BLaER1 (cell line): Measurements from ENCODE around the gene PDE3A.

ENCODE experiments used
- H3K27ac ChIP-seq: shearing (Covaris generic); formaldehyde crosslinking; 2 replicates; pipeline ENCODE4 v1.8.1; 2022
- H3K27me3 ChIP-seq: shearing (Covaris generic); formaldehyde crosslinking; 2 replicates; pipeline ENCODE4 v1.8.1; 2022
- H3K36me3 ChIP-seq: shearing (Covaris generic); formaldehyde crosslinking; 2 replicates; pipeline ENCODE4 v1.8.1; 2022
- H3K4me1 ChIP-seq: shearing (Covaris generic); formaldehyde crosslinking; 2 replicates; pipeline ENCODE4 v1.8.1; 2022
- H3K4me2 ChIP-seq: shearing (Covaris generic); formaldehyde crosslinking; 2 replicates; pipeline ENCODE4 v1.8.1; 2022
- H3K4me3 ChIP-seq: shearing (Covaris generic); formaldehyde crosslinking; 2 replicates; pipeline ENCODE4 v1.8.1; 2022
- H3K9ac ChIP-seq: shearing (Covaris generic); formaldehyde crosslinking; 2 replicates; pipeline ENCODE4 v1.8.1; 2022
- H3K9me3 ChIP-seq: shearing (Covaris generic); formaldehyde crosslinking; 2 replicates; pipeline ENCODE4 v1.8.1; 2022
- H4K20me1 ChIP-seq: shearing (Covaris generic); formaldehyde crosslinking; 2 replicates; pipeline ENCODE4 v1.8.1; 2022
- Cebpa-rat ChIP-seq: shearing (Covaris generic); IDR thresholded peaks from 2 replicates; pipeline ENCODE4 v1.8.1; 2022

The PDE3A gene

DNA sequence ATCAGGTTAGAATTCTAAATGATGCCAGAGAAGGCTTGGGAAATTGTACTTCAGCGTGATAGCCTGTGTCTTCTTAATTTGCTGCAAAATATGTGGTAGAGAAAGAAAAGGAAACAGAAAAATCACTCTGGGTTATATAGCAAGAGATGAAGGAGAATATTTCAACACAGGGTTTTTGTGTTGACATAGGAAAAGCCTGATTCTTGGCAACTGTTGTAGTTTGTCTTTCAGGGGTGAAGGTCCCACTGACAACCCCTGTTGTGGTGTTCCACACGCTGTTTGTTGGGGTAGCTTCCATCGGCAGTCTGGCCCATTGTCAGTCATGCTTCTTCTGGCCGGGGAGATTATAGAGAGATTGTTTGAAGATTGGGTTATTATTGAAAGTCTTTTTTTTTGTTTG lies 313.0 kb downstream of the PDE3A start:
- TF ChIP-seq Cebpa-rat: no peak

GRCh38 chr12:20695232-20695631 lies 326.9 kb downstream of the PDE3A start, which contains the start of gene SLCO1C1:
SLCO1C1 (plus strand) TSS chr12:20695332; CDS start chr12:20699577, 4,245 bp downstream.
- no peaks in the 10 kb centered on the region for H3K4me1 ChIP-seq
- no peaks in the 10 kb centered on the region for H3K36me3 ChIP-seq
- no peaks in the 10 kb centered on the region for H3K9me3 ChIP-seq
- H4K20me1 ChIP-seq: no peaks in the 10 kb centered on the region
- no peak within 1 kb of the TSS for H3K4me3 ChIP-seq
- H3K27ac ChIP-seq: no peak within 1 kb of the TSS
- no peaks in the 10 kb centered on the region for H3K27me3 ChIP-seq
- no peak for TF ChIP-seq Cebpa-rat
- no peak within 1 kb of the TSS for H3K9ac ChIP-seq
- no peak within 1 kb of the TSS for H3K4me2 ChIP-seq

More for the DNA sequence above, 313.0 kb downstream of the PDE3A start:
- Histone ChIP-seq H3K36me3 (no peaks in the 10 kb centered on the region), H3K27ac (no peak overlapping the region), H3K4me3 (no peak overlapping the region), H4K20me1 (no peaks in the 10 kb centered on the region), H3K9me3 (peaks cover 8% of the 10 kb centered on the region; the same call in 1 of the 2 replicates), H3K9ac (no peak overlapping the region), H3K27me3 (no peaks in the 10 kb centered on the region), H3K4me2 (no peak overlapping the region), H3K4me1 (peaks cover 11% of the 10 kb centered on the region; the same call in 1 of the 2 replicates)

- Histone ChIP-seq H3K36me3 (no peaks in the 10 kb centered on the region), H3K9ac (no peak overlapping the region), H3K4me2 (no peak overlapping the region), H3K27ac (no peak overlapping the region), H3K4me1 (no peaks in the 10 kb centered on the region), H3K4me3 (no peak overlapping the region), H3K9me3 (no peaks in the 10 kb centered on the region), H3K27me3 (no peaks in the 10 kb centered on the region), H4K20me1 (no peaks in the 10 kb centered on the region)
- no peak for TF ChIP-seq Cebpa-rat
Observed at GRCh38 chr12:20696181-20696905, 328.0 kb downstream of the PDE3A start.

DNA sequence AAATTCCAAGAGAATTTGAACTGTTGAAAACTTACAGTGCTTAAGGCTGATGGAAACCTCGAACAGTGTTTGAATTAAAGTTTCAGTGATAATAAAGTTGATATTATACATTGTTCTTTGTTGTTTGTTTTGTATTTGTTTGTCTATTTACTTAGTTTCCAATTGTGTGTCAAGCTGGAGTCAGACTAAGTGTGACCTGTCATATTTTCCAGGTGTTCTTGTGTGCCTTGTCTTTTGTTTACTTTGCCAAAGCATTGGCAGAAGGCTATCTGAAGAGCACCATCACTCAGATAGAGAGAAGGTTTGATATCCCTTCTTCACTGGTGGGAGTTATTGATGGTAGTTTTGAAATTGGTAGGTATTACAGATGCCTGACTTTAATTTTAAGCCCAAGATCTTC lies 332.8 kb downstream of the PDE3A start:
- Histone ChIP-seq H3K9ac (no peak overlapping the region), H3K4me3 (no peak overlapping the region), H3K27me3 (no peaks in the 10 kb centered on the region), H3K9me3 (no peaks in the 10 kb centered on the region), H3K36me3 (no peaks in the 10 kb centered on the region), H4K20me1 (no peaks in the 10 kb centered on the region), H3K27ac (no peak overlapping the region), H3K4me1 (no peaks in the 10 kb centered on the region), H3K4me2 (no peak overlapping the region)
- no peak for TF ChIP-seq Cebpa-rat

- Histone ChIP-seq H3K27ac (no peak overlapping the region), H3K9ac (no peak overlapping the region), H3K9me3 (no peaks in the 10 kb centered on the region), H3K36me3 (no peaks in the 10 kb centered on the region), H3K4me1 (no peaks in the 10 kb centered on the region), H4K20me1 (no peaks in the 10 kb centered on the region), H3K4me2 (no peak overlapping the region), H3K27me3 (no peaks in the 10 kb centered on the region), H3K4me3 (no peak overlapping the region)
- no peak for TF ChIP-seq Cebpa-rat
Observed at GRCh38 chr12:20704860-20705259, 336.5 kb downstream of the PDE3A start.

- H3K27ac ChIP-seq: no peak overlapping the region
- H3K36me3 ChIP-seq: no peaks in the 10 kb centered on the region
- H4K20me1 ChIP-seq: no peaks in the 10 kb centered on the region
- no peaks in the 10 kb centered on the region for H3K9me3 ChIP-seq
- H3K4me2 ChIP-seq: no peak overlapping the region
- H3K9ac ChIP-seq: no peak overlapping the region
- H3K4me1 ChIP-seq: no peaks in the 10 kb centered on the region
- no peaks in the 10 kb centered on the region for H3K27me3 ChIP-seq
- no peak overlapping the region for H3K4me3 ChIP-seq
- TF ChIP-seq Cebpa-rat: no peak
Observed at GRCh38 chr12:20711846-20712245, 343.5 kb downstream of the PDE3A start.

DNA sequence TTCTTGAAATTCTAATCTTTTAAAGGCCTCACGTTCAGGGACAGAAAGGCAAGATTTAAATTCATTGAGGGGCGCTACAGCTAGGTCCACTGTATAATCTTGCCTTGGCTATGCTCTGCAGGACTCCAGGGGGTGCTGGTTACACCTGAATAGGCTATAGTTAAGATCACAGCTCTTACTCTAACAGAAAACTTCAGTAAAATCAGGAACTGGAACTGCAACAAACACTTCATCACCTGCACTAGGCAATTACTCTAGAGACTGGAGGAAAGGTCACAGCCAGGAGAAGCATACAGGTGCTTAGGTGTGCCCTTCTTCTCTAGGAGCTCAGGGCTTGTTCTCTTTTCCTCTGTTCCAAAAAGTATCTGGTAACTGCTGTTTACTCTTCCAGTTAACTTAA lies 347.7 kb downstream of the PDE3A start:
- no peak overlapping the region for H3K27ac ChIP-seq
- no peak overlapping the region for H3K4me2 ChIP-seq
- H3K9ac ChIP-seq: no peak overlapping the region
- H3K27me3 ChIP-seq: no peaks in the 10 kb centered on the region
- TF ChIP-seq Cebpa-rat: no peak
- no peaks in the 10 kb centered on the region for H3K36me3 ChIP-seq
- H3K9me3 ChIP-seq: no peaks in the 10 kb centered on the region
- no peak overlapping the region for H3K4me3 ChIP-seq
- H3K4me1 ChIP-seq: no peaks in the 10 kb centered on the region
- H4K20me1 ChIP-seq: no peaks in the 10 kb centered on the region

- Histone ChIP-seq H3K4me1 (peaks cover 4% of the 10 kb centered on the region; the same call in 1 of the 2 replicates), H3K9me3 (no peaks in the 10 kb centered on the region), H3K4me2 (no peak overlapping the region), H3K27me3 (no peaks in the 10 kb centered on the region), H4K20me1 (no peaks in the 10 kb centered on the region), H3K9ac (no peak overlapping the region), H3K36me3 (no peaks in the 10 kb centered on the region), H3K27ac (no peak overlapping the region), H3K4me3 (no peak overlapping the region)
- TF ChIP-seq Cebpa-rat: no peak
Observed at GRCh38 chr12:20716985-20717384, 348.6 kb downstream of the PDE3A start.

GRCh38 chr12:20718294-20718693 lies 350.0 kb downstream of the PDE3A start:
- H3K9me3 ChIP-seq: no peaks in the 10 kb centered on the region
- H4K20me1 ChIP-seq: no peaks in the 10 kb centered on the region
- no peak overlapping the region for H3K9ac ChIP-seq
- peaks cover 7% of the 10 kb centered on the region; the same call in 1 of the 2 replicates for H3K4me1 ChIP-seq
- H3K36me3 ChIP-seq: no peaks in the 10 kb centered on the region
- H3K27me3 ChIP-seq: no peaks in the 10 kb centered on the region
- no peak overlapping the region for H3K27ac ChIP-seq
- H3K4me3 ChIP-seq: no peak overlapping the region
- H3K4me2 ChIP-seq: no peak overlapping the region
- TF ChIP-seq Cebpa-rat: no peak

DNA sequence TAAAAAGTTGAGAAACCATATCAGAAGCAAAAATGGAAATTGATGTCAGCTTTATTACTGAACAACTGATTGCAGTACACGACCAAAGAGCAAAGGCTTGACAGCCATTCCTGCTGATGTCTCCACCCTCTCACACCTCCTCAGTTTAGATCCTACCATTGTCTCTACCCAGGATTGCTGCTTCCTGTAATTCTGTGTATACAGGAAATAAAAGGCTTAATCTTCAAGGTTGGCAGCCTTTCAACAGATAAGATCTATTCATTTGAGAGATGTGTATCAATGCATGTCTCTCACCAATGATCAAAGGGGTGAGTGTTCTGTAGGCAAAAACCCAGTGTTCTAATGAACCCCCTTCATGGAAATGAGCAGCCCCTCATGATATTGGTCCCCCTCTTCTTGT lies 353.8 kb downstream of the PDE3A start:
- no peaks in the 10 kb centered on the region for H3K36me3 ChIP-seq
- no peak overlapping the region for H3K27ac ChIP-seq
- peaks cover 7% of the 10 kb centered on the region; the same call in 1 of the 2 replicates for H3K4me1 ChIP-seq

More for the DNA sequence above, 353.8 kb downstream of the PDE3A start:
- TF ChIP-seq Cebpa-rat: no peak
- Histone ChIP-seq H3K27me3 (no peaks in the 10 kb centered on the region), H4K20me1 (no peaks in the 10 kb centered on the region), H3K4me2 (no peak overlapping the region), H3K9me3 (no peaks in the 10 kb centered on the region), H3K9ac (no peak overlapping the region), H3K4me3 (no peak overlapping the region)
